HG03025 (cell line): Measurements from ENCODE around the gene ZBTB40.

ENCODE experiments used
- ATAC-seq: cut with Tn5 transposase; IDR thresholded peaks from one replicate; pipeline ENCODE4 v1.9.1; 2021; ENCODE audit warnings: mild to moderate bottlenecking, moderate library complexity; ENCODE audit not compliant: unreplicated experiment, low FRiP score

The ZBTB40 gene

GRCh38 chr1:22575532-22576149 is 124.0 kb downstream of the ZBTB40 start:
- no peak for ATAC-seq

DNA sequence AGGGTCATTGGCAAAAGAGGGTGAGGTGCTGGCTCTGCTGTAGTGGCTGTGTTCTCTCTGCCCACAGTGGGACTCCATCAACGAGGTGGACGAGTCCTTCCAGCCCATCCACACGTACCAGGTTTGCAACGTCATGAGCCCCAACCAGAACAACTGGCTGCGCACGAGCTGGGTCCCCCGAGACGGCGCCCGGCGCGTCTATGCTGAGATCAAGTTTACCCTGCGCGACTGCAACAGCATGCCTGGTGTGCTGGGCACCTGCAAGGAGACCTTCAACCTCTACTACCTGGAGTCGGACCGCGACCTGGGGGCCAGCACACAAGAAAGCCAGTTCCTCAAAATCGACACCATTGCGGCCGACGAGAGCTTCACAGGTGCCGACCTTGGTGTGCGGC is 124.5 kb downstream of the ZBTB40 start:
- ATAC-seq = no peak

GRCh38 chr1:22576617-22577016 is 125.0 kb downstream of the ZBTB40 start:
- ATAC-seq = no peak

DNA sequence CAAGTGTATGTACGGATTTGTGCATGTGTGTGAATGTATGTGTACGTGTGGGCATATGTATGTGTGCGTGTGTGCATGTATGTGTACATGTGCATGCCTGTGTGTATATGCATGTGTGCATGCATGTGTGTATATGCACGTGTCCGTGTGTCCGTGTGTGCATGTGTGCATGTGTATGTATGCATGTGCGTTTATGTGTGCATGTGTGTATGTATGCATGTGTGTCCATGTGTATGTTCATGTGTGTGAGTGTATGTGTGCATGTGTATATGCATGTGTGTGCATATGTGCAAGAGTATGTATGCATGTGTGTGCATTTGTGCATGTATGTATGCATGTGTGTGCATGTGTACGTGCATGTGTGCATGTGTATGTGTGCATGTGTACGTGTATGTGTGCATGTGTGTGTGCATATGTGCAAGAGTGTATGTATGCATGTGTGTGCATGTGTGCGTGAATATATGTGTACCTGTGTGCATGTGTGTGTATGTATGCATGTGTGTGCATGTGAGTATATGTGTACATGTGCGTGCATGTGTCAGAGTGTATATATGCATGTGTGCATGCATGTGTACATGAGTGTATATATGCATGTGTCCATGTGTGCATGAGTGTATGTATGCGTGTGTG is 127.2 kb downstream of the ZBTB40 start:
- no peak for ATAC-seq

GRCh38 chr1:22579541-22580155 is 128.0 kb downstream of the ZBTB40 start:
- ATAC-seq = no peak
